GM19467 (cell line): ENCODE measurements around the gene SRSF12.

ENCODE experiments used
- ATAC-seq: cut with Tn5 transposase; IDR thresholded peaks from one replicate; pipeline ENCODE4 v1.9.1; 2021; ENCODE audit warnings: mild to moderate bottlenecking, moderate library complexity; ENCODE audit not compliant: unreplicated experiment

Gene SRSF12

DNA sequence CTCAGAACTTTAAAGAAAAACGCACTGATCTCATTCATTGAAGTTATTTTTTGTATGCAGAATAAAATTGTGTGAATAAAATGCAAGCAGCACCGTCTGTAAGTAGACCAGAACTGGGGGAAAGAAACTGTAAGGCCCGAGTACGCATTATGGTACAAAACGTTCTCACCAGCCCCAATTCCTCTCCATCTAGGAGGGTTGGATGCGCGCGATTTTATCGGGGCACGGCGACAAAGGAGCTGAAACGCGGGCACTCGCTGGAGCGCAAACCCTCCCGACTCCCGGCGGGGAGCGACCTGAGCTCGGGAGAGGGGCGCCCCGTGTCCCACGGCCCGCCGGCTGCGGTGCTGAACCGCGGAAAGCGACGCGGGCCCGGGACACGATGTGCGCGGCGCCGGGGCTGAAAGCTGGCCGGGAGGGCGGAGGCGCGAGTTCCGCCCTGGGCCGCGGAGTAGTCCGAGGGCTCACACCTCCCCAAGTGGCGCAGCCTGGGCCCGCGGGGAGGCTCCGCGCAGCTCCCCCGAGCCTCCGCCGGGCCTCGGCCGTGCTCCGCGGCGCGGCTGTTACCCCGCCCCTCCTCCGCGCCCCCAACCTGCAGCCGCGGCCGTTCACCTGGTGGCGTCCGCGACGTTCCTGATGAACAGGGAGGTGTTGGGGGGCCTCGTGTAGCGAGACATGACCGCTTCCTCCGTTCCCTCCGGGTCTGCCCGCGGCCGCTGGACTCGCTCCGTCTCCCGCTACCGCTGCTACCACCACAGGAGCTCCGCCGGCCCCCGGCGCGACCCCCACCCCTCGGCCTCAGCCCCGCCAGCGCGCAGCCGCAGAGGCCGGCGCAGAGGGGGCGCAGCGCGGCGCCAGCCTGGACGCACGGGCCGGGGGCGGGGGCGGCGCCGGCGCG is at the start of gene SRSF12:
TSS of gene SRSF12 (minus strand) at position 861 of the 898 bp plus-strand sequence. CDS start at position 677, 184 bp downstream.
- peak; percentile 77 for ATAC-seq

DNA sequence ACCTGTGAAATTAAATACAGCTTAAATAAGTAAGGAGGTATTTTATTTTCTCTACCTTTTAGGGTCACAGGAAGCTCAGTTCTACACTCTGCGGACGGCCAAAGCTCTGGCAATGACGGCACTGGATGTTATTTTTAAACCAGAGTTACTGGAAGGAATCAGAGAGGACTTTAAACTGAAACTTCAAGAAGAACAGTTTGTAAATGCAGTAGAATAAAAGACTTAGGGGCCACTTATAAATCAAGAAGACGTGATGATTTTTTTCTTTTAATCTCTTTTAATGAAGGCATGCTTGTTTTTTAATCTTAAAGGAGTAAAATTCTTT is 44.1 kb upstream of the SRSF12 start:
- no peak for ATAC-seq

- no peak for ATAC-seq
These were observed 43.6 kb upstream of the SRSF12 start for GRCh38 chr6:89161326-89162046.

GRCh38 chr6:89160331-89161092 is 42.6 kb upstream of the SRSF12 start:
- ATAC-seq = no peak

- ATAC-seq = no peak
These were observed 36.3 kb upstream of the SRSF12 start for GRCh38 chr6:89154131-89154530.

DNA sequence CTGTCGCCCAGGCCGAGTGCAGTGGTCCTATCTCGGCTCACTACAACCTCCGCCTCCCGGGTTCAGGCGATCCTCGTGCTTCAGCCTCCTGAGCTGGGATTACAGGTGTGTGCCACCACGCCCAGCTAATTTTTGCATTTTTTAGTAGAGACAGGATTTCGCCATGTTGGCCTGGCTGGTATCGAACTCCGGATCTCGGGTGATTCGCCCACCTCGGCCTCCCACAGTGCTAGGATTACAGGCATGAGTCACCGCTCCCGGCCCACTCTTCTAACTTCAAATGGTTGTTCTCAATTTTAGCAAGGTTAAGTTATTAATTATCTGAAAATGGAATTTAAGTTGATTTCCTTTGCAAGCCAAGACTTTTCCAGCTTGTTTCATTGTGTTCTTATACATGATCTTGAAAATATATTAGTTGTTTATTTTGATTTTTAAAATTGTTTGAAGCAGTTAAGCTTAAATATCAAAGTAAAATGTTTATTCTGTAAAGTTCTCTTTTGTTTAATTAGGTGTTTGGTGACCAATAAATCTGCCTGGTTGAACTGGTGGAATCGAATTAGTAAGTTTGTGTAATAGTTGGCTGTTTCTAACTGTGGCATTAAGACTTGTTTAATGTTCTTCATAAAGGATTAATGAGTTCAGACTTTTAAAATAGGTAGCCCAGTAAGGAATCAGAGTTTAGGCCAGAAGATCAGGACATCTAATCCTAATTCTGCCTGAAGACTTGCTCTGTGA is 30.3 kb upstream of the SRSF12 start:
- ATAC-seq = no peak

GRCh38 chr6:89146718-89147700 is 29.1 kb upstream of the SRSF12 start:
- ATAC-seq = peak; percentile 13

DNA sequence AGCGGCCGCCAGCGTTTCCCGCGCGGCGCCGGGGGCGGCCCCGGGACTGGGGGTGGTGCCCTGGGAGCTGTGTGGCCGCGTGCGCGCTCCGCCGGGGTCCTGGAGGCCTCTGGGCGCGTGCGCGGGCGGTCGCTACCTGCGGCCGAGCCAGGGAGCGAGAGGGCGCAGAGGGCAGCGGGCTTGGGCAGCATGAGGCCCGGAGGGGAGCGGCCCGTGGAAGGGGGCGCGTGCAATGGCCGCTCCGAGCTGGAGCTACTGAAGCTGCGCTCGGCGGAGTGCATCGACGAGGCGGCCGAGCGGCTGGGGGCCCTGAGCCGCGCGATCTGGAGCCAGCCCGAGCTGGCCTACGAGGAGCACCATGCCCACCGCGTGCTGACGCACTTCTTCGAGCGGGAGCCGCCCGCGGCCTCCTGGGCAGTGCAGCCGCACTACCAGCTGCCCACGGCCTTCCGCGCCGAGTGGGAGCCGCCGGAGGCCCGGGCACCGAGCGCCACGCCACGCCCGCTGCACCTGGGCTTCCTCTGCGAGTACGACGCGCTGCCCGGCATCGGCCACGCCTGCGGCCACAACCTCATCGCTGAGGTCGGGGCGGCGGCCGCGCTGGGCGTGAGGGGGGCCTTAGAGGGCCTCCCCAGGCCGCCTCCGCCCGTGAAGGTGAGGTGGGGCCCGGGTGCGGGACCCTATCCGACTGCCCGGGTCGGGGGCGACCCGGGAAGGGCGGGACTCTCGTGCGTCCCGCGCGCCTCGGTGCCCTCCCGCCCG is 28.3 kb upstream of the SRSF12 start, which contains the start of gene PM20D2:
TSS of gene PM20D2 (plus strand) at position 100 of the 762 bp plus-strand sequence. CDS start at position 190, 90 bp downstream.
- peak; percentile 53 for ATAC-seq

- ATAC-seq = peak; percentile 51
These were observed 27.5 kb upstream of the SRSF12 start for GRCh38 chr6:89145091-89145955.

GRCh38 chr6:89144354-89144906 is 26.6 kb upstream of the SRSF12 start:
- peak; percentile 54 for ATAC-seq

GRCh38 chr6:89140347-89141156 is 22.7 kb upstream of the SRSF12 start:
- no peak for ATAC-seq

DNA sequence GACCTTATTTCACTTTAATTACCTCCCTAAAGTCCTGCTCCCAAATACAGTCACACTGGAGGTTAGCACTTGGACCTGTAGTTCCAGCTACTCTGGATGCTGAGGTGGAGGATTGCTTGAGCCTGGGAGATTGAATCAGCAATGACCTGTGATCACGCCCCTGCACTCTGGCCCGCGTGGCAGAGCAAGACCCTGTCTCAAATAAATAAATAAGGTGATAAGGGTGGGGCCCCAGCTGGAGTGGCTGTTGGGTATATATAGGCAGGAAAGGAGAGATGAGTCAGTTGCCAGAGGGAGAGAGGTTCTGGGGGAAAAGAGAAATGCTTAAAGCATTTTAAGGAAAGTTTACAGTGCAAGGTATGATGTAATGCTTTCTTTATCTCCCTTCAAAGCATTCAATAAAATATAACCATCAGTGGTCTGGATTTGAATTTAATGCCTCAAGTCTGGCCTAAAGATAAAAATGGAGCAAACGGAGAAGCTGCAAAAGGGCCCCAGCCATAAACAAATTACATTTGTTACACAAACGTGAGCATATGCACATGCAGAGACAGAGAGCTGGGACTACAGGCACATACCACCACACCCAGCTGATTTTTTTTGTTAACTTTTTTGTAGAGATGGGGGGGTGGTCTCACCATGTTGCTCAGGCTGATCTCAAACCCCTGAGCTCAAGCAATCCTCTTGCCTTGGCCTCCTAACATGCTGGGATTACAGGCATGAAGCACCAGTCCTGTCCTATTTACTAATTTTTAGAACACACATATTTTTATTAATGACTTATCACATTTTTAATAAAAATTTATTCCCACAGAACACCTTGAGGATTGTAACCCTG is 21.9 kb upstream of the SRSF12 start:
- ATAC-seq = no peak

GRCh38 chr6:89138173-89138572 is 20.3 kb upstream of the SRSF12 start:
- ATAC-seq = no peak

- ATAC-seq = no peak
These were observed 16.9 kb upstream of the SRSF12 start for GRCh38 chr6:89134723-89135122.

GRCh38 chr6:89133981-89134380 is 16.1 kb upstream of the SRSF12 start:
- ATAC-seq = no peak

DNA sequence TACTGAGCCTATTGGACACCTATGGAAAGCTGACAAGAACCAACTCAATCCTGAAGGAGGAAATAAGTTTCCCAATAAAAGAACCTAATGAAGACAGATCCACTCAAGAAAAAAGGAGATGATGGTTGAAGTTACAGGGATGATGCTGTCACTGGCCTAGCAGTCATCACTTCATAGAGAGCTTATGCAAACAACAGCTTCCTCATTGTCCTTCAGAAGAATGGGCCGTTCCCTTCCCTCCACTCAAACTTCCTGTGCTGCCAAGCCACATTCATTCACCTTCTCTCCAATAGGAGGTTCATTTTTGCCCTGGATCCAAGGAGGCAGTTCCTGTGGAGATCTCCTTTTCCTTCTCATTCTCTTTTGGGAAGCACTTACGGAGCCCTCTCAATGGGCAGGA is 14.2 kb upstream of the SRSF12 start:
- no peak for ATAC-seq
